Progenitor cell of endocrine pancreas (in vitro differentiated cells): ENCODE results near the gene KCNMA1. TPM values are rescaled to one million over a fixed set of nuclear protein-coding genes. Genes with fewer than 3 reads are reported as not detected.

Experiments used
- DNase-seq: peaks from one replicate; pipeline ENCODE4 v3.0.0; 2021; ENCODE audit warnings: low spot score; ENCODE audit not compliant: unreplicated experiment
- H3K27ac Mint-ChIP-seq: 2 replicates; pipeline ENCODE4 v1.8.0; 2021; ENCODE audit warnings: mild to moderate bottlenecking, moderate library complexity, mixed read lengths
- H3K27me3 Mint-ChIP-seq: 2 replicates; pipeline ENCODE4 v1.8.0; 2021; ENCODE audit warnings: mixed read lengths
- H3K36me3 Mint-ChIP-seq: 2 replicates; pipeline ENCODE4 v1.8.0; 2022; ENCODE audit warnings: mixed read lengths; ENCODE audit not compliant: insufficient read depth
- H3K4me1 Mint-ChIP-seq: 2 replicates; pipeline ENCODE4 v1.8.0; 2021; ENCODE audit warnings: low read depth, mixed read lengths
- H3K4me3 Mint-ChIP-seq: 2 replicates; pipeline ENCODE4 v1.8.0; 2021; ENCODE audit warnings: low read depth, mild to moderate bottlenecking, moderate library complexity, mixed read lengths
- H3K9me3 Mint-ChIP-seq: 2 replicates; pipeline ENCODE4 v1.8.0; 2021; ENCODE audit warnings: low read depth, mixed read lengths
- CTCF ChIP-seq: fragments of 200-600 bp; sonication (generic); IDR thresholded peaks from one replicate; pipeline ENCODE4 v1.5.0; 2021; ENCODE audit warnings: antibody characterized with exemption, mild to moderate bottlenecking; ENCODE audit not compliant: unreplicated experiment
- total RNA-seq: library from RNA; stranded (reverse); gene quantifications from 2 replicates; pipeline ENCODE4 v1.2.1, GENCODE V29; 2021

The KCNMA1 gene
- total RNA-seq, 1 donor from 2014 or later = 5.8 TPM

- no peak for DNase-seq
- no peaks in the 10 kb centered on the region for H3K36me3 Mint-ChIP-seq
These were observed 40.5 kb upstream of the KCNMA1 start for GRCh38 chr10:77678146-77678545.

GRCh38 chr10:77675347-77675746, 37.7 kb upstream of the KCNMA1 start:
- Mint-ChIP-seq H3K36me3 (no peaks in the 10 kb centered on the region), H3K9me3 (no peaks in the 10 kb centered on the region), H3K27ac (no peak overlapping the region), H3K4me1 (no peaks in the 10 kb centered on the region), H3K4me3 (no peak overlapping the region), H3K27me3 (peaks cover 27% of the 10 kb centered on the region)
- no peak for TF ChIP-seq CTCF
- DNase-seq = no peak

More at GRCh38 chr10:77678146-77678545, 40.5 kb upstream of the KCNMA1 start:
- no peaks in the 10 kb centered on the region for H3K4me1 Mint-ChIP-seq
- H3K9me3 Mint-ChIP-seq = no peaks in the 10 kb centered on the region
- H3K27me3 Mint-ChIP-seq = peaks cover 8% of the 10 kb centered on the region
- no peak overlapping the region for H3K4me3 Mint-ChIP-seq
- no peak overlapping the region for H3K27ac Mint-ChIP-seq
- no peak for TF ChIP-seq CTCF

- no peak for DNase-seq
- no peaks in the 10 kb centered on the region for H3K4me1 Mint-ChIP-seq
These were observed 36.0 kb upstream of the KCNMA1 start for GRCh38 chr10:77673515-77674140.

GRCh38 chr10:77673101-77673500, 35.5 kb upstream of the KCNMA1 start:
- Mint-ChIP-seq H3K4me3 (no peak overlapping the region), H3K36me3 (no peaks in the 10 kb centered on the region), H3K4me1 (no peaks in the 10 kb centered on the region), H3K27me3 (peaks cover 31% of the 10 kb centered on the region), H3K9me3 (no peaks in the 10 kb centered on the region), H3K27ac (no peak overlapping the region)
- no peak for TF ChIP-seq CTCF
- no peak for DNase-seq

More at GRCh38 chr10:77673515-77674140, 36.0 kb upstream of the KCNMA1 start:
- no peaks in the 10 kb centered on the region for H3K36me3 Mint-ChIP-seq
- H3K9me3 Mint-ChIP-seq = no peaks in the 10 kb centered on the region
- H3K27ac Mint-ChIP-seq = no peak overlapping the region
- no peak overlapping the region for H3K4me3 Mint-ChIP-seq
- peaks cover 35% of the 10 kb centered on the region for H3K27me3 Mint-ChIP-seq
- no peak for TF ChIP-seq CTCF

- H3K4me3 Mint-ChIP-seq = no peak overlapping the region
- H3K4me1 Mint-ChIP-seq = no peaks in the 10 kb centered on the region
- H3K36me3 Mint-ChIP-seq = no peaks in the 10 kb centered on the region
- no peak for TF ChIP-seq CTCF
- DNase-seq = no peak
- H3K9me3 Mint-ChIP-seq = no peaks in the 10 kb centered on the region
- H3K27ac Mint-ChIP-seq = no peak overlapping the region
- peaks cover 30% of the 10 kb centered on the region for H3K27me3 Mint-ChIP-seq
These were observed 34.1 kb upstream of the KCNMA1 start for GRCh38 chr10:77671594-77672252.
